NCI-H524 (cell line): ENCODE data around the gene MAK.
"Not testable (repeated sequence)": the region's sequence is repeated elsewhere in the genome, so short reads cannot be mapped to it uniquely, and the experiment has no call there.

ENCODE experiments used
- DNase-seq, 2 experiments: peaks; one replicate each; lab custom pipeline; 2025; lab: John Stamatoyannopoulos, UW

The MAK gene

GRCh38 chr6:10853849-10854300 lies 15.5 kb upstream of the MAK start:
- DNase-seq, result not testable (repeated sequence)

- no peak for DNase-seq
Measured at GRCh38 chr6:10852361-10852960, 14.1 kb upstream of the MAK start.

- DNase-seq, result no peak
Measured at GRCh38 chr6:10850728-10851127, 12.4 kb upstream of the MAK start.

- DNase-seq, result no peak
Measured at GRCh38 chr6:10849901-10850300, 11.6 kb upstream of the MAK start.

- peak in 1 of 2 experiments; percentile 14 for DNase-seq
Measured at GRCh38 chr6:10847684-10848083, 9.3 kb upstream of the MAK start.

- no peak for DNase-seq
Measured at GRCh38 chr6:10843554-10843953, 5.2 kb upstream of the MAK start.

- no peak for DNase-seq
Measured at GRCh38 chr6:10838794-10839333, 525 bp upstream of the MAK start.

GRCh38 chr6:10837622-10837994 lies 731 bp downstream of the MAK start:
- peak in 1 of 2 experiments; percentile 21 for DNase-seq

- DNase-seq, result peak; percentile 35 to 65
Measured at GRCh38 chr6:10837009-10837621, 1.2 kb downstream of the MAK start.

- no peak for DNase-seq
Measured at GRCh38 chr6:10834823-10835222, 3.5 kb downstream of the MAK start.

- no peak for DNase-seq
Measured at GRCh38 chr6:10831609-10832008, 6.7 kb downstream of the MAK start.

- no peak for DNase-seq
Measured at GRCh38 chr6:10824819-10825218, 13.5 kb downstream of the MAK start.

GRCh38 chr6:10824297-10824696 lies 14.0 kb downstream of the MAK start:
- no peak for DNase-seq

- not testable (repeated sequence) for DNase-seq
Measured at GRCh38 chr6:10814176-10814575, 24.2 kb downstream of the MAK start.

GRCh38 chr6:10809098-10809497 lies 29.2 kb downstream of the MAK start:
- no peak for DNase-seq

GRCh38 chr6:10808376-10808775 lies 30.0 kb downstream of the MAK start:
- DNase-seq, result no peak

- DNase-seq, result peak; percentile 45 to 64
Measured at GRCh38 chr6:10801224-10801848, 37.0 kb downstream of the MAK start.

- no peak for DNase-seq
Measured at GRCh38 chr6:10800810-10801209, 37.5 kb downstream of the MAK start.

- DNase-seq, result no peak
Measured at GRCh38 chr6:10794239-10794638, 44.1 kb downstream of the MAK start.

- no peak for DNase-seq
Measured at GRCh38 chr6:10793695-10794094, 44.6 kb downstream of the MAK start.

GRCh38 chr6:10793035-10793434 lies 45.3 kb downstream of the MAK start:
- DNase-seq, result no peak

GRCh38 chr6:10792101-10792500 lies 46.2 kb downstream of the MAK start:
- no peak for DNase-seq

GRCh38 chr6:10791673-10792072 lies 46.7 kb downstream of the MAK start:
- no peak for DNase-seq
